HT1080 (cell line): ENCODE results near the gene RGS18. TPM values are rescaled to one million over a fixed set of nuclear protein-coding genes. Genes with fewer than 3 reads are reported as not detected.

ENCODE experiments used
- total RNA-seq: library from RNA; depleted of rRNA; stranded (reverse); fragments of >200 nt; shearing (Covaris generic); gene quantifications from 2 replicates; pipeline ENCODE4 v1.2.3, GENCODE V29; 2014; rRNA removed

RGS18 gene
- total RNA-seq, 1 experiment from 2014 or later = not detected

Other genes with a start within 250 kb of the RGS18 start
- not detected in 2 replicates for gene RGS21, start 158.5 kb downstream of the RGS18 start, total RNA-seq